NCI-H345 treated with DMSO at 0.1 percent for 48 hours (cell line): ENCODE results near the gene CPT2.
A peak's percentile ranks its signal among the peaks of the same experiment; 100 is the strongest.
"Not testable (repeated sequence)": the region's sequence is repeated elsewhere in the genome, so short reads cannot be mapped to it uniquely, and the experiment has no call there.

Experiments used
- DNase-seq: peaks from one replicate; lab custom pipeline; 2025; ENCODE audit not compliant: unreplicated experiment; lab: John Stamatoyannopoulos, UW

Gene CPT2

GRCh38 chr1:53182111-53182593 is 14.5 kb upstream of the CPT2 start:
- peak; percentile 56 for DNase-seq

- DNase-seq = no peak
These were observed 13.9 kb upstream of the CPT2 start for GRCh38 chr1:53182716-53183094.

GRCh38 chr1:53183095-53183990 is 13.3 kb upstream of the CPT2 start:
- DNase-seq = no peak

- DNase-seq = not testable (repeated sequence)
These were observed 10.7 kb upstream of the CPT2 start for GRCh38 chr1:53185955-53186297.

- no peak for DNase-seq
These were observed 10.1 kb upstream of the CPT2 start for GRCh38 chr1:53186533-53186932.

GRCh38 chr1:53187401-53187800 is 9.2 kb upstream of the CPT2 start:
- DNase-seq = no peak

GRCh38 chr1:53188099-53188498 is 8.5 kb upstream of the CPT2 start:
- no peak for DNase-seq

- no peak for DNase-seq
These were observed 7.6 kb upstream of the CPT2 start for GRCh38 chr1:53189061-53189460.

- no peak for DNase-seq
These were observed 6.4 kb upstream of the CPT2 start for GRCh38 chr1:53190210-53190611.

GRCh38 chr1:53195246-53196016 is 1.2 kb upstream of the CPT2 start:
- DNase-seq = no peak

- DNase-seq = no peak
These were observed 573 bp upstream of the CPT2 start for GRCh38 chr1:53196017-53196484.

GRCh38 chr1:53197291-53198200 is 922 bp downstream of the CPT2 start:
- no peak for DNase-seq

- no peak for DNase-seq
These were observed 1.6 kb downstream of the CPT2 start for GRCh38 chr1:53198241-53198651.

- DNase-seq = no peak
These were observed 6.8 kb downstream of the CPT2 start for GRCh38 chr1:53203466-53203865.

GRCh38 chr1:53205496-53205895 is 8.9 kb downstream of the CPT2 start:
- not testable (repeated sequence) for DNase-seq

- DNase-seq = not testable (repeated sequence)
These were observed 9.6 kb downstream of the CPT2 start for GRCh38 chr1:53206083-53206685.

GRCh38 chr1:53206735-53207379 is 10.2 kb downstream of the CPT2 start:
- DNase-seq = no peak

- DNase-seq = no peak
These were observed 11.1 kb downstream of the CPT2 start for GRCh38 chr1:53207726-53208125.

- no peak for DNase-seq
These were observed 13.7 kb downstream of the CPT2 start for GRCh38 chr1:53210352-53210751.

GRCh38 chr1:53210954-53211353 is 14.3 kb downstream of the CPT2 start:
- DNase-seq = no peak
